GM18511 (cell line): ENCODE measurements around the gene GAL3ST2.
"Not testable (repeated sequence)": the region's sequence is repeated elsewhere in the genome, so short reads cannot be mapped to it uniquely, and the experiment has no call there.

Experiments used
- ATAC-seq: cut with Tn5 transposase; IDR thresholded peaks from one replicate; pipeline ENCODE4 v1.9.1; 2021; ENCODE audit warnings: mild to moderate bottlenecking, moderate library complexity; ENCODE audit not compliant: unreplicated experiment

The GAL3ST2 gene

DNA sequence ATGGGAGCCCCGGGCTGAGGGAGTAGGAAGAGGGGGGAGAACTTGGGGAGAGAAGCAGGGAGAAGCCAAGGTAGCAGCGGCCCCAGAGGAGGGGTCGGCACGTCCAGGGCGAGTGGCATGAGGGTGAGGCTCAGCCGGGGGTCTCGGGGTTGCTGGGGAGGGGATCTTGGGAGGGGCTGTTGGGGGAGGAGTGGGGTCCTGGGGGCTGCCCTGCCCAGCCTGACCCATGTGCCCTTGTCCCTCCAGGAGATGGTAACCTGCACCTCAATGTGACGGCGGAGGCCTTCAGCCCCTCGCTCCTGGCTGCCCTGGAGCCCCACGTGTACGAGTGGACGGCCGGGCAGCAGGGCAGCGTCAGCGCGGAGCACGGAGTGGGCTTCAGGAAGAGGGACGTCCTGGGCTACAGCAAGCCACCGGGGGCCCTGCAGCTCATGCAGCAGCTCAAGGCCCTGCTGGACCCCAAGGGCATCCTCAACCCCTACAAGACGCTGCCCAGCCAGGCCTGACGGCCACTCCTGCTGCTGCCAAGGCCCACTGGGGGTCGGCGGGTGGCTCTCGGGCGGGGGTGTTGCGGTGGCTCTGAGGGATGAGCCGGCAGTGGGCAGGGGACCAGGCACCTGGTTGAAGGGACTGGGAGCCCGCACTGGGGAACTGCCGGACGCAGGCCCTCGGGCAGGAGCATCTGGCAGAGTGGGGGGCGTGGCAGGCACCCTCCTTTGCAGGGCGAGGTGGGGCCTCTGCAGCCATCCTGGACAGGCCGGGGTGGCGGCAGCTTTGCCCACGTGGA, 9.0 kb upstream of the GAL3ST2 start:
- ATAC-seq: no peak

DNA sequence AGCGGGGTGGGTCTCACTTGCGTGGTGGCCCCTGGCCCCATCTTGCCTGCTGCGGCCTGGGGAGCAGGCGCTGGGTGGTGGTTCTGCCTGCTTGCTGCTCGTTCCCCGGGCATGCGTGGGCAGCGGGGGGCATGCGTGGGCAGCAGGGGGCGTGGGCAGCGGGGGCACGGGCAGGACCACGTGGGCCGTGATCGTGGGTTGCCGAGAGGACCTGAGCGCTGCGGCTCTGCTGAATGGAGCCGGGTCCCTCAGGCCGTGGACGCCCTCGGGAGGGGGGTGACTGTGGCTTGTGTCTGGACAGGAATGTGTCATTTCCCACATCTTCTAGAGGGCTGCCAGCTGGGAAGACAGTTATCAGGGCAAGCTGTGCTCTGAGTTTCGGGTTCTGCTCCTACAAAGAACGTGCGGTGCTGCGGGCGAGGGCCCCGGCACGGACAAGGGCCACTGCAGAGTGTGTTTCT, 8.3 kb upstream of the GAL3ST2 start:
- ATAC-seq: no peak

DNA sequence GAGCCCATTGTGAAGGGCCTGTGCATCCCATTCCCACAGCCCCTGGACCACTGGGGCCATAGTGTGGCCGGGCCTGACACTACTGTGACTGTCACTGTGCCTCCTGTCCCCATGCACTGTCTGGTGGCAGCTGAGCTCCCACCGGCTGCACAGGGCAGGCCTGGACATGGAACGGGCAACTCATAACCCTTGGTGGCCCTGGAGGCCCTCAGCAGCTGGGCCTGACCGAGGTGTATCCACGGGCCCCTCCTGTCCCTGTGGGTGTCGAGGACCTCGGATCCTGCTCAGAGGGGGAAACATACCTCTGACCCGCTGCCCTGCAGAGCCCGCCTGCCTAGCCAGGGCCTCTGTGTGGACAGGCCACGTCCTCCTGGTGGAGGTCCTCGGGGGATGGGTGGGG, 7.8 kb upstream of the GAL3ST2 start:
- ATAC-seq: no peak

DNA sequence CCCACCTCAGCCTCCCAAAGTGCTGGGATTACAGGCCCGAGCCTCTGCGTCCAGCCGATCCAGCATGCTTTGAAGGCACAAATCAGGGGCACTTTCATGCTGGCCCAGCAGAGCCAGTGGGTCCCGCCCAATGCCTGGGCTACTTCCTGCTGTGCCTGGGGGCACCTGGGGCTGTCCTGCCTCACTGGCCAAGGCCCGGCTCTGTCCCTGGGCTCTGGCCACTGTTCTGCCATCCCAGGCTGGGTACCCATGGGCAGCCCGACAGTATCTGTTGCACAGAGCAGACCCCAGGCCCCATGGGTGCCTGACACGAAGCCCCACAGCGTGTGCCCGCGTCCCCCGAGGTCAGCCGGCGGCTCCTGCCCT, 6.8 kb upstream of the GAL3ST2 start:
- ATAC-seq: no peak

DNA sequence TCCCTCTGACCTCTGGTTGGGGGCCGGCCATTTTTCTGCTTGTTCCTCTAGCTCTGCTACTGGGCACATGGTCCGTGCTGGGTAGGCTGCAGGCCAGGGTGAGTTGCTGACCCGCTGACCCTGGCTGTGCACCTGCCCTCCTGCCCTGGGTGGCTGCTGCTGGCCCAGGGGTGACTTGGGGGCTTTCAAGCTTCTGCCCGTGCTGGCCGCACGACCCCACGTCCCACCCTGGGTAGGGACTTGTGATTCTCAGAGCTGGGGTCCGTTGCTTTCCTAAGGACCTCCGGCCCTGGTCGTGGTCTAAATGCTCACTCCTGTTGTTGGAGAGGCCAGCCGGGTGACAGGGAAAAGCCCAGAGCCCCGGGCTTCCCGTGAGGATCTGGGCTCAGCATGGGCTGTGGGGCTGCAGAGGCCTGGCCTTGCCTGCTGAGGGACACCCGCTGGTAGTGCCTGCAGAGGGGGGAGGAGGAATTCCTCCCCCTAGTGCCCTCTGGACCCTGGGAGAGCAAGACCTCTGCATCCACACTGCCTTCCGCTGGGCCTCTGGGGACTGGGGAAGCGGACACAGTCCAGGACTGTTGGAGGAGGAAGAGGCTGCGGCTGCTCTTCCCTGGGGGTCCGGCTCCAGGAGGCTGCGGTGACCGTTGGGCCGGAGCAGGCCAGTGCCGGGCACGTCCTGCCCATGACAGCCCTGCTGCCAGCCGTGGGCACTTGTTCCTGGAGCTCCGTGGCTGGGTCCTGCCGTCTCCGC, 6.3 kb upstream of the GAL3ST2 start:
- ATAC-seq: no peak

DNA sequence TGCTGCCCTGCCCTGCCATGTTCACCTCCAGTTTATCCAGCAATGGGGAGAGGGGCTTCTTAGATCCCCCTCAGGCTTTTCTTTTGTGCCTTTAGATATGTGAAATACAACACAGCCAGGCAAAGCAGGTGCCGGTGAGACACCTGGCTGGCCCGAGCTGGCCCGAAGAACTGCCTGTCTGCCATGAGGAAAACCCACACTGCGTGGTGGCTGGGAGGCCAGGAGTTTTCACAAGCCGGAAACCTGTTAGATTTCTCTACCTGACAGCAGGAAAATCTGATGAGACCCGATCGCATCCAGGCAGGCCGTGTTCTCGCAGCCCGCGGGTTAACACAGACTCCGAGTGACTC, 5.7 kb upstream of the GAL3ST2 start:
- ATAC-seq: no peak

DNA sequence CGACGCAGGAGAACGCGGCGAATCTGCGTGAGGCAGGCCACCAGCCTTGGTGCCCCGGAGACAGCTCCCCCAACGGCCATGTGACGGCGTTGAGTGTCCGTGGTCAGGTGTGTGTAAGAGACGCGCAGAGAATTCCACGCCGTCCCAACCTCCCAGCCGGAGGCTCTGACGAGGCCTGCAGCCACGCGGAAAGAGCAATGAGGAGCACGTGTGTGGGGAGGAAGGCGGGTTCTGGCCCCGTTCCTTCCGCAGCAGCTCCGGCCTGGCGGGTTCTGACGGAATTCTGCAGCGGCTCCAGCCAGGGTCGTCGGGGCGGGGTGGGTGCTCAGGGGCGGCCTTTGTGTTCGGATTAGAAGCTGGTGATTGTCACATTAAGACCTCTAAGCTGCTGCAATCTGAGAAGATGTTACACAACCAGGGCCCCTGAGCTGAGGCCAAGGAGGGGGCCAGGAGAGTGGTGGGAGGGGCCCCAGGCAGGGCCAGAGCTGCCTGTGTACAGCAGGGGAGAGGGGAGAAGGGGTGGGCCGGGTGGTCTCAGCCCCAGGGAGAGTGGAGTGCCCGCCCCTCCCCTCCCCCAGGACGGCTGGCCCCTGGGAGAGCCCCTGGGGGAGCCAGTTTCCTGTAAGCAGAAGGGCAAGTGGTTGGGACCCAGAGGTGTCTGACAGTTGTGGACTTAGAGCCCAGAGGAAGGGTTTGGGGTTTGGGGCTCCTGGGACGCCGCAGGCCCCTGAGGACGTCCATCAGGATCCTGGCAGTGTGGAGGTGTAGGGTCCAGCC, 5.1 kb upstream of the GAL3ST2 start:
- ATAC-seq: no peak

DNA sequence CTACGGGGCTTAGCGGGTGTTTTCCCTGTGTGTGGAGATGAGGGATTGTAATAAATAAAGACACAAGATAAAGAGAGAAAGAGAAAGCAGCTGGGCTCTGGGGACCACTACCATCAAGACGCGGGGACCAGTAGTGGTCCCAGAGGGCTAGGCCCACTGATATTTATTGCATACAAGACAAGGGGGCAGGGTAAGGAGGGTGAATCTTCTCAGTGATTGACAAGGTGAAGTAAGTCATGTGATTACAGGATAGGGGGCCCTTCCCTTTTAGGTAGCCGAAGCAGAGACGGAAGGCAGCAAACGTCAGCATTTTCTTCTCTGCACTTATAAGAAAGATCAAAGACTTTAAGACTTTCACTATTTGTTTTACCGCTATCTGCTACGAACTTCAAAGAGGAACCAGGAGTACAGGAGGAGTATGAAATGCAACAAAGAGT, 4.5 kb upstream of the GAL3ST2 start:
- ATAC-seq: no peak

DNA sequence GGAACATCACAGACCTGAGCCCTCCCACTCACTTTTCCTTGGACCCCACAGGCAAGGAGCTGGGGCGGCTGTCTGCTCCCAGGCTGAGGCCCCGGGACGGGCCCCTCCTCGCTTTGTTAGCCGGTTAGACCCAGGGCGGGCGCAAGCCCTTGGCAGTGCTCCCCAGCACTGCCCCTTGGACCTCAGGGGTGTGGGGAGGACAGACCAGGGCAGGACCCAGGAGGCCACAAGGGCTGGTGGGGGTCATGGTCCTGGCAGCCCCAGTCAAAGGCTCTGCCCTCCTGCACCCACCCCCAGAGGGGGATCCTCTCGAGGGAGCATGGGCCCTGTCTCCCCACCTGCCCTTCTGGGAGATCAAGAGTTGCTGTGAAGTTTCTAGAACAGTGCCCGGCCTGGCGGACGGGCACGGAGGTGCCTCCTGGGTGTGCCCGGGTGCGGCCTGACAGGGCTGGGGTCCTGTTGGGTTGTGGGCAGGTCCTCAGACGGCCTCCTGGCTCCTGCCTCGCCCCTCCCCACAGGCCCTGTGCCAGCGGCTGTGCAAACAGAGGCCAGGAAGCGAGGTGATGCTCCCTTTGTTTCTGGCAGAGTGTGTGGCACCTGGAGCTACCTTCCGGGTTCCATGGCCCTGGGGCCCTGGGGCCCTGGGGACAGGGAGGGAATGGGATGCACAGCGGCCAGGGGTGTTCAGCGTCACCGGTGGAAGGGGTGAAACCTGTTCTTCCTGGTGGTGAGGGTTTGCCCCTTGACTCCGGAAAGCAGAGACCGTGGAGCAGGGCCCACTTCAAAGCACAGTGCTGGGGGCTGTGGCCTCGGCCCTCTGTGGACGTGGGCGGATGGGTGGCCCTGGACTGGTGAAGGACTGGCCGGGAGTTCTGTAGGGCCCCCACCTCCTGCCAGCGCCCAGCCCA, 2.9 kb upstream of the GAL3ST2 start:
- no peak for ATAC-seq

DNA sequence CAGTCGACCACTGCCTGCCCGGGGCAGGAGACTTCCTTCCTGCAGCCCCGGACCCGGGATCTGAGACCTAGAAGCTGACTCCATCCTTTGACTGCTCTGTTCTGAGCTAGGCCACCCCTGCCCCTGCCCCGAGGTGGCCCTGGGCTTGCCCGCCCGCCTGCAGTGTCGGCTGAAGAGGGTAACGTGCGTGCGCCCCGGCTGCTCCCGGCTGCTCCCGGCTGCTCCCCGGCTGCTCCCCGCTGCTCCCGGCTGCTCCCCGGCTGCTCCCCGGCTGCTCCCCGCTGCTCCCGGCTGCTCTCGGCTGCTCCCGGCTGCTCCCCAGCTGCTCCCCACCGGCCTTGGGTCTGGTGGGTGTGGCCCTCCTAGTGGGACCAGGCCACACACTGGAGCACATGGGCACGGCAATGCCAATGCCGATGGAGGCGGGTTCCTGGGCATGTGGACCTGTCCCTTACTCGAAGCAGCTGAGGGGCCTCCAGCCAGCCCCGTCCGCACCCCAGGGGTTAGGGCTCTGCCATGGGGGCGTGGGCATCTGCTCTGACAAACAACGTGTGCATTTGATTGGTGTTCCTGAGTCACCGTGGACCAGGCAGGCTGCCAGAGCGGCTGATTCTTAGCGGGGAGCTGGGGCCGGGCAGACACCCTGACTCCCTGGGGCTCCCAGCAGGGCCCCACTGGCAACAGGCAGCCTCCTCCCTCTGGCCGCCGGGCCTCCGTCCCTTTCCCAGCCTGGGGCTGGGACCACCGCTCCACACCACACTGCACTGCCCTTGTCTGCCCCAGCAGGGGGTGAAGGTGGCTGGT, 2.0 kb upstream of the GAL3ST2 start:
- no peak for ATAC-seq

DNA sequence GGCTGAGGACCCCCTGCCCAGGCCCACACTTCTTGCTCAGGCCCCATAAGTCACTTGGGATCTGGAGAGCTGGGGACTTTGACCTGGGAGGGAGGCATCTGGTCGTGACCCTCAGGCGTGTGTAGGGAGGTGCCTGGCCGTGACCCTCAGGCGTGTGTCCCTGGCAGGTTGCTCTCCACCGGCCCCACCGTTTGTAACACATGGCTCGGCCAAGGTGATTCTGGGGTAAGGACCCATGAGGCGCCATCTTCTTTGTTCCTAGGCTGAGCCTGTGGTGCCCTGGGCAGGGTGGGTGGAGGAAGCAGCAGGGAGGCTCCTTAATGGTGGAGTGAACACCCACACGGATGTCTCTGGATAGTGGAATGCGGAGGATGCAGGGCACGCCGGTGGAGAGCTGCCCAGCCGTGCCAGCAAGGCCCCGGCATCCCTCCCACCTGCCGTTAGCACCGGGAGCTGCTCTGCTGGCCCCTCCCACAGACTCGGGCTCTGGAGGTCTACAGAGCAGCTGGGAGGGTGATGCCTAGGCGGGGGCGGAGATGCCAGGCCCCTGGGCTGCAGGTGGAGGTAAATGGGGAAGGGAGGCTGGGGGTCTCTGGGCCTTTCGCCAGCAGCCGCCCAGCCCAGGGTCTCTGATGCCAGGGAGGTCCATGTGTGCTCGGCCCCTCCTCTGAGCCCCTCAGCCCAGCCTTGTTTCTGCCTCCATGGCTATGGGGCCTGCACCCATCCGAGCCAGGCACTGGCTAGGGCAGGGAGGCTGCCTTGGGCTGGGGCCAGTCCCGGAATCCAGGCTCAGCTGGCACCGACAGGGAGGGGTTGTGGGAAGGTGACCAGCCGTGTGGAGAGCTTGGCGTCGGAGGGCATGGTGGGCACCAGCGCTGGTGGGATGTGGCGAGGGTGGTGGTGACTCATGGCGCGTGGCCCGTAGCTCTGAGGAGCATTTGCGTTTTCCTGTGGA, 1.1 kb upstream of the GAL3ST2 start:
- ATAC-seq: no peak

DNA sequence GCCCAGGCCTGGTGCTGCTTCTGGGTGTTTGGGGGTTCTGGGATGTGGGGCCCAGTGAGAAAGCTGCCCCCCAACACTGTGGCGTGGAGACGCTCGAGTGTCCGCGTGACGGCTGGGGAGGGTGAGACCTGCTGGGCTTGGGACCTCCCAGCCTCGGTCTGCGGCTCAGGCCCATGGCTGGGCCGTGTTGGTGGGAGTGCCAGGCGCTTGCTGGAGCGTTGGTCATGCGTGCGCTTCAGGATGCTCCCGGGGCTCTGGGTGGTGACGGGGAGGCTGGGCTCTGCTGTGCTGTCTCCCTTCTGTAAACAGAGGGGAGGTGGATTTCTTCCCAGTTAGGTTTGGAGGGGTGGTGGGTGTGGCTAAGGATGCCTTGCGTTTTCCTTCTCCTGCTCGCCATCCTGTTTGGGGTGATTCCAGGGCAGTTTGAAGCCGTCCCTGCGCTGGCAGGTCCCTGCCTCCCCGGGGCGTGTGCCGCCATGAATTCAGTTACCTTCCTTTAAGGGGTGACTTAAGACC, 606 bp downstream of the GAL3ST2 start:
- no peak for ATAC-seq

DNA sequence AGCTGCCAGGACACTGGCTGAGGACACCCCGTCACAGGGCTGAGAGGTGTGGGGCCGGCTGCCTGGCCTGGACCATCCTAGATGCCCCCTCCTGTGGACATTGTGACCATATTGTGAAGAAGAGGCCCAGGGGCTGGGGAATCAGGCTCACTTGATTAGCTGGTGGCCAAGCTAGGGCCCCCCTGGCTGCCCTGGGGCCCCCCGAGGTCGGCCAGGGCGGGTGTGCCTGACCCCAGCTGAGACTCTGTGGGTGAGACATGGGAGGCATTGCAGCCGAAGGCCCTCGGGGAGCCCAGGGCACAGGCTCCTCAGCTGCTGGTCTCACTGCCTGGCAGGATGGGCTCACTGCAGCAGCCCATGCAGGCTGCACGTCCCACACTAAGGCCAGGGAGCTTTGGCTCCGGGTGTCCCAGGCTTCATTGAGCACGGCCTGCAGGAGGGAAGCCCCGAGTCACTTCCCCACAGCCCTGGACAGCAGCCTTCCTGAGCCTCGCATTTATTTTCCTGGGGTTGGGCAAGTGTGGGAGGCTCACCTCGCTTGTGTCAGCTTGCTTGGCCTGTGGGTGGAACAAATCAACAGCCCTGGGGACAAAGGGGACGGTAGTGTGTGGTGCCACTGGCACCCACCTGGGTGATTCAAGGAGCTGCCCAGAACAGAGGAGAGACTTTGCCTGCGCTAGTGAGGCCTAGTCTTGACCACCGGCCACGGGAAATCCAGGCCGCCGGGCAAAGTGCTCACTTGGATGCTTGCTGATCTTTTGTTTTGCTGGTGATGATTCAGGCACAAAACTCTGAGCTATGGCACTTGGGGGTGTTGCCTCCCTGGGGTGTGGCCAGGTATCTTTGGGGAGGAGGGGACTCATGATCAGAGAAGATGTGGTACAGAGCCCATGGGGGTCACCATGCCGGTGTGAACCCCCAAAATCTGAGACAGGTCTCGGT, 1.3 kb downstream of the GAL3ST2 start:
- no peak for ATAC-seq

DNA sequence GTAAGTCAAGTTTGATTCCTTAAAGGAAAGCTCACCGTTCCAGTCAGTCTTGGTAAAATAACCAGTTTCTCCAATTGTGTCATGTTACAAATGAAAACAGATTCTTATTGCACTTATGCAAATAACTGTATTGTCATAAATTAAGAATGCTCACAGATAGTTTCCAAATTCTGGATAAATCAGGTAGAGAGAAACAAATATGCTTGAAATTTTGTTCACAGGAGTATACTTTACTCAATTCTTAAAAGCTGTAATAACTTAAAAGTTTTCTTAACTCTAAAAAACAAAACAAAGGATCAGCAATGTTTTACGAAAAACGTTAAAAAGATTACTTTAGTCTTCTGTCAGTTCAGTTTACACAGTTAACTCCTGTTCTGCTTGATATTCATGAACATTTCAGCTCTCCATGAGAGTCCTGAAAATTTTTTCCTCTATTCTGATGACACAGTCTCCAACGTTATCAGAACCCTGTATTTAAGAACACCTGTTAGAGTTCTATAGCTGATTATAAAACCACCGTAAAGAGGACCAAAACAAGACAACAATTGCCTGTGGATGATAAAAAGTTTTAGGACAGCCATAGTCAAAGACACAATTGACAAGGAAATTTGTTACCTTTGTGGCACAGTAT, 4.4 kb downstream of the GAL3ST2 start:
- no peak for ATAC-seq

DNA sequence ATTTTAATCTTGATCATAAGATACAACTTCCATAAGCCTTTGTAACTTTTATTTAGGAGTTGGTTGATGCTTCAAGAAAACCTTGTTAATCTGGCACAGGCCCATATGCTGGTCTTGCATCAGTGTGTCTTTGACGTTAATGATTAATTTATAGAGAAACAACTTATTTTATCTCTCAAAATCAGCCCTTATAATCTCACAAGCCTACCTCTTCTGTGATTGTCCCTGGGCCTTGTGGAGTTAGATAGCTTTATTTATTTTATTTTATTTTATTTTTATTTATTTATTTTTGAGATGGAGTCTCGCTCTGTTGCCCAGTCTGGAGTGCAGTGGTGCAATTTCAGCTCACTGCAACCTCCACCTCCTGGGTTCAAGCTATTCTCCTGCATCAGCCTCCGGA, 5.4 kb downstream of the GAL3ST2 start:
- not testable (repeated sequence) for ATAC-seq

DNA sequence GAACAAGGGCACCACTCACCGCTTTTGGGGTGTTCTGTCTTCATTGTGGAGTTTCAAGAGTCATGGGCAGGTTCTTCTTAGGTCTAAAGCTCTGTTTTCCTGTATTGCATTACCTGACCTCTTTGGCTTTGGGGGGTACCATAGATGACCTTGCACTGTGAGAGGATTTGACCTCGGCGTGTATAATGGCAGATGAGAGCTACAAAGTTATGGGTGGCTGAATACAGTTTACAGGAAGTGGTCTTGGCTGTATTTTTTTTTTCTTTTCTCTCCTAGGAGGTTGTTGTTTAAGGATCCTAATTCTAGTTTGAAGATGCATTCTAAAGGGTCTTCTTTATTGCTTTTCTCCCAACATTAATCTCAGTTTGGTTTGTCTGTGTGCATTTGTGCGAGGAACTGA, 11.5 kb downstream of the GAL3ST2 start:
- ATAC-seq: no peak

DNA sequence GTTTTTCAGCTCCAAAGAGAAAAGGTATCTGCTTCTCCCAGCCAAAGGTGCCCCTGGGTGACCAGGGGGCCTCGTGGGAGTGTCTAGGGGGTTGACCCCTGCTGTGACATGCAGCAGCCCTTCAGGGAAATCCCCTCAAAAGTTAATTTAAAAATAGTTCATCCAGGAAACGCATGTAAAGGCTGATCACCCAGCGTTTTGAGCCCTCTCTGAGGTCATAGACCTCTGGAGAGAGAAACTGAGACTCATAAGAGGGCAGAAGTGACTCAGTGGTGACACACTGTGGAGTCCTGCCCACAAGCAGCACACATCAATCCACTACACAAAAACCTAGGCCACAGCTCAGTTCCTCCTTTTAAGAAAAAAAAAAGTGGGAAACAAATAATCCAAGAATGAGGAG, 11.9 kb downstream of the GAL3ST2 start:
- no peak for ATAC-seq
